GM21825 (cell line): ENCODE measurements around the gene ZNF181.
A peak's percentile ranks its signal among the peaks of the same experiment; 100 is the strongest.

Experiments
- ATAC-seq: cut with Tn5 transposase; IDR thresholded peaks from one replicate; pipeline ENCODE4 v1.9.1; 2021; ENCODE audit warnings: mild to moderate bottlenecking, moderate library complexity; ENCODE audit not compliant: unreplicated experiment

Gene ZNF181

DNA sequence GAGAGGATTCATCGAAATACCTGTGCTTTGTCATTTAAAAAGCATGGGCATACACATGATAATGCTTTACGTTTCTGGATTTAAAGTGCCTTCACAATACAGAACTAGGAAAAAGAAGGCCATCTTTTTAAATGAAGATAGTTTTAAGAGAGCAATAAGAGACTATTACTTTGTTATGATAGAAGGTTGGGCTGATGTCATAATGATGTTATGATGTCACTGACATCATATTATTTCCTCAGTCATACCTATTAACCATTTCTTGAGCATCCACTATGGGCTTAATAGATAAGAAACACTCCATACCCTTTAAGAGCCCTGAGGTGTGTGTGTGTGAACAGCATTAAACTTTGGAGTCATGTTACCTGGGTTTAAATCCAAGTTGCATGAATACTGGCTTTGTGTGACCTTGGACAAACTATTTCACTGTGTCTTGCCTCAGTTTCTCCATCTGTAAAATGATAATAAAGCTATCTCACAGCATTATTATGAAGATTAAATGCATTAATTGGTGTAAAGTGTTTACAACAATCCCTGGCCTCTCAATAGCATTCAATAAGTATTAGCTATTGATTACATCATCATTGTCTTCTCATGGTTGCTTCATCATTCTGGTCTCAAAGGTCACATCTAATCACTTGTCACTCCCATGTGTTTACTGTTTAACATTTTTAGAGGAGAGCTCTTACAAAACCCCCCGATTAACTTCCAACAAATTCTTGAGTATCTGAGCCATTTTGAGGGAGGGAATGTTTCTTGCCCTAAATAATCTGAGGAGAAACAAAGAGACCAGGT is 11.1 kb downstream of the ZNF181 start:
- ATAC-seq: no peak

DNA sequence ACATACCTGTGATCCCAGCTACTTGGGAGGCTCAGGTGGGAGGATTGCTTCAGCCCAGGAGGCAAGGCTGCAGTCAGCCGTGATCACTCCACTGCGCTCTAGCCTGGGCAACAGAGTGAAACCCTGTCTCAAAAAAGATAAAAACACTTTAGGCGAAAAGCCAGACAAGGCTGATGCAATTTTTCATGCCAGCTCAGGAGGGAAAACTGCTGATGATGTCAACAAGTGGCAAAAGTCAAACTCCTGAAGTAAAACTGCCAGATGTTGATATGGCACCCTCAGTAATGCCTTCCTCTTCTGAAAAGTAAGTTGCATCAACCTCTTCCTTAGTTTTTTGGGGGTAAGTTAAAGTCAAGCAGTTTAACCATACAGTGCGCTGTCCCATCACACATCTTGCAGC is 23.4 kb downstream of the ZNF181 start:
- no peak for ATAC-seq

DNA sequence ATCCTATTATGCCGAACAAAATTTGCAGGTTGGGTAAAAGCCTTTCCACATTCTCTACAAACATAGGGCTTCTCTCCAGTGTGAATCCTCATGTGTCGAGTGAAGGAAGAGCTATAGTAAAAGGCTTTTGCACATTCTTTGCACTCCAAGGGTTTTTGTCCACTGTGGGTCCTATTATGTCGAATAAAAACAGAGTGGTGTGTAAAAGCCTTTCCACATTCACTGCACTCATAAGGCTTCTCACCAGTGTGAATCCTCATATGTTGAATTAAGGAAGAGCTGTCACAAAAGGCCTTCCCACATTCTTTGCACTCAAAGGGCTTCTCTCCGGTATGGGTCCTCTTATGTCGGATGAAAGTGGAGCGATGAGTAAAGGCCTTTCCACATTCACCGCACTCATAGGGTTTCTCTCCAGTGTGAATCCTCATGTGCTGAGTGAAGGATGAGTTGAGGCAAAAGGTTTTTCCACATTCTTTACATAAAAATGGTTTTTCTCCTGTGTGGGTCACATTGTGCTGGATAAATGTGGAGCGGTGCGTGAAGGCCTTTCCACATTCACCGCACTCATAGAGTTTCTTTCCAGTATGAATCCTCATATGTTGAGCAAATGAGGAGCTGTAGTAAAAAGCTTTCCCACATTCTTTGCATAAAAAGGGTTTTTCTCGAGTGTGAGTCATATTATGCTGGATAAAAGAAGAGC is 25.3 kb downstream of the ZNF181 start:
- no peak for ATAC-seq

DNA sequence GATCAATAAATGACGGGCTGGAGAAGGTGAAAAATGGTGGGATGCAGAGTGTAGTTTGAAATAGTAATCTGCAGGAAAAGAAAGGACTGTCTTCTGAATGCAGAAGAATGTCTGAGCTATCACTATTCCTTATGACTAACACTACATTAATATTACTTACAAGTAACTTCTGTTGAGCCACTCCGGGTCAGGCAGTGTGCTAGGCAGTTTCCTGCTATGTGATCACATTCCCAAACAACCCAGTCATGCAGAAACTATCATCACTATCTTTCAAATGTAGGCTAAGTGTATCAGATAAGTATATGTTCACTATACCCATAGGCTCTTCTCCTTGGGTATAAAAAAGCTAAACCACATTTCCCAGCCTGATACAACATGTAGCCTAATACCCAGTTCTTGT is 32.3 kb downstream of the ZNF181 start:
- no peak for ATAC-seq

DNA sequence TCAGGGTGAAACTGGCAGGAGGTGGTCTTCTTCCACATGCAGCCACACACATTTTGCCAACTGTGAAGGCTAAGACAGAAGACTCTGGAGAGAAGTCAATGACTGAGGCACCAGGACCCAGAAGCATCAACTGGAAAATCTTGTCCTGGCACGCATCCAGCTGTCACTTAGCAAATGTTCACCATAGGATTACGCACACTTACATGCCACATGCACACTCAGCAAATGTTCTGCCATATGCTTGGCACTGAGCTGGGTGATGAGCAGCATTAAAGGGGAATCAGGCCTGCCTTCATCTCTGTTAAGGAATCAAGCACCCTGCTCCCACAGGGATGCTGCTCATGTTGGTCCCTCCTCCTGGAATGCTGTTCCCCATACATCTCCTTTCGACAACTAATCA is 33.9 kb downstream of the ZNF181 start:
- no peak for ATAC-seq

DNA sequence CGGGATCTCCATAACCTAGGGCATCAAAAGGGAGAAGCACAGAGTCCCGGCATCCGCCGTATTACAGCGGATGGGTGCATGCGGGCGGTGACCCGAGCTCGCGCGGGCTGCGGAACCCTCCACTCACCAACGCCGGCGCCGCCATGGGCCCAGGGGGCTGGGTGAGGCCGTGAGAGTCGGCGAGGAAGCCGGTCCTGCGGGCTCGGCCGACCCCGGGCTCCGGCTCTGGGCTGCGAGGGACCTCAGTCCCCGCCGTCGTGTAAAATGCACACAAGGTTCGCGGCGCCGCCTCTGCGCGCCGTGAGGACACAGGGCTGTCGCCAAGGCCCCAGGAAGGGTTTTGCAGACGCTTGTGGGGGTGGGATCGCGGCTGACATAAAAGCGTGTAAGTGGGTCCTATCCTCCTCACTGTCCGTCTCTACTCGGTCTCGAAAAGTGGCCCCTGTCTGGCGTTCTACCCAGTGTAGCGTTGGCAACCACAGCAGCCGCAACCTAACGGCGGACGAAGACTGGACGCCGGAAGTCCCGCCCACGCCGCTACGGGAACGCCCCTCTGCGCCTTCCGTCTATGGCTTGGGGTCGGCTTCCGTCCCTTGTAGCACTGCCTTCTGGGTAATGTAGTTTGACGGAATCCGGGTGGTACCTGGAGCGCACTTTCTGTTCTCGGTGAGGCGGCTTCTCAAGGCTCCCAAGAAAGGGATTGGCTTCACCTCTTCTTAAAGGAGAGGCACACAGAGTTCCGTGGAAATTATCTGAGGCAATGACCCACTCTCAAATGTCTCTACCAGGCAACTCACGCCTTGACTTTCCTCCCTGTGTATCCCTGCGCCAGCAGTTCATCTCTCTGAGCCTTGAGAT is 38.9 kb downstream of the ZNF181 start, which contains the start of gene ZNF599:
Gene ZNF599, minus strand, starts transcription at position 519 of the 858 bp plus-strand sequence. Its CDS starts 374 bp downstream, at position 145.
- peak; percentile 96 for ATAC-seq

DNA sequence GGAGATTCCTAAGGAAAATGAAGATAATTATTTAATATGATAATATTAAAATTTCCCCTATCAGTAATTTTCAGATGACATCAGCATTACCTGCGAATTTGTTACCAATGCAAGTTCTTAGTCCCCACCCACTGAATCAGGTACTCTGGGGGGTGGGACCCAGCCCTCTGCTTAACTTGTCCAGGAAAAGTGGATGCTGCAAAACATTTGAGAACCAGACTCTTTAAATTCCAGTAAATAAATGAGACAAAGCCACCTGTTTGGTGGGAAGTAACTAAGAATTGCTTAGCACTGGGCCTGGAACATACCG is 39.5 kb downstream of the ZNF181 start:
- no peak for ATAC-seq

DNA sequence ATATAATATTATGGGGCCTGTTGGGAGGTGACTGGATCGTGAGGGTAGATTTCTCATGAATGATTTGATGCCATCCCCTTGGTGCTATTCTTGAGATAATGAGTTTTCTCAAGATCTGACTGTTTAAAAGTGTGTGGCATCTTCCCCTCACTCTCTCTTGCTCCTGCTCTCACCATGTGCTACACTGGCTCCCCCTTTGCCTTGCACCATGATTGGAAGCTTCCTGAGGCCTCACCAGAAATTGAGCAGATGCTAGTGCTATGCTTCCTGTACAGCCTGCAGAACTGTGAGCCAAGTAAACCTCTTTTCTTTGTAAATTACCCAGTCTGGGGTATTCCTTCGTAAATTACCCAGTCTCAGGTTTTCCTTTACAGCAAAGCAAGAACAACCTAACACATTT is 40.8 kb downstream of the ZNF181 start:
- no peak for ATAC-seq

DNA sequence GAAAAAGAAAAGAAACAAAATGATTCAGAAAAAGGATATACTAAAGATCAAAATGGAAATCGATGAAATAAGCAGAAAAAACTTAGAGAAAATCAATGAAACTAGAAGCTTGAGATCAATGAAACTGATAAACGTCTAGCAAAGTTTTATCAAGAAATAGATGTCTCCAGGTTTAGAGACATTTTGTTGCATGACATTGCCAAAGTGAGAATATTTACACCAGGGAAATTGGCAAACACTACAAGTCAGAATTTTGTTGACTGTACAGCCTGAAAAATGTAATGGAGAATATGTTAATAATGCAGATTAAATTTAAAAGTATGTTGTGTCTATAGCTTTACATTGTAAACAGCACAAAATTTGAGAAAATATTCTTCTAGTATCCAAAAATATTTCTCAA is 44.3 kb downstream of the ZNF181 start:
- no peak for ATAC-seq

DNA sequence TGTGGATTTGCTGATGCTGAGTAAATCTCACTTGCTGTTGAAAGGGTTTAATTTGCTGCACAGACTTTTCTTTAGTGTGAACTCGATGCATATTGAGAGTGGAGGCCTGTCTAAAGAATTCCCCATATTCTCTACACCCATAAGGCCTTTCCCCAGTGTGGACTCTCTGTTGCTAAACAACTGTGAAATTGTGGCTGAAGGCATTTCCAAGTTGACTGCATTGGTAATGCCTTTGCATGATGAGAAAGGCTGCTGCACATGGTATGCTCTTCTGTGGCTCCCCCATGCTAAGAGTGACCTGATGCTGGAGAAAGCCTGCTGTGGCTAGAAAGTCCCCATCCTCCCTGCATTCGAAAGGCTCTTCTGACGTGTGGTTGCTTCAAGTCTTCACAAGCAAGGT is 45.6 kb downstream of the ZNF181 start:
- ATAC-seq: no peak

DNA sequence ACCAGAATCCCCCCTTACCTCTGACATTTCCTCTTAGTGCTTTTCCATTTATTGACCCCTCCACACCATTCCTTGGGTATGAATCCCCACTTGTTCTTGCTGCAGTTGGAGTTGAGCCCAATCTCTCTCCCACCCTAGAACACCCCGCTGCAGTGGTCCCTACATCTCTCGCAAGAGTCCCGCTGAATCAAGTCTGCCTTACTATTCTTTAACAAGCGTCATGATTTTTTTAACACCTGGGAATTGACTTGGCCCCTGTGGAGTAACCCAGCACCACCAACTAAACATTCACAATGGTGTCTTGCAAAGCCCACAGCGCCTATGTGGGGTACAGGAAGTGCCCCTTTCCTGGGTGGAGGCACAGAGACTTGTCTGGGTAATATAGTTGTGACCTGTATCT is 52.2 kb downstream of the ZNF181 start:
- no peak for ATAC-seq

DNA sequence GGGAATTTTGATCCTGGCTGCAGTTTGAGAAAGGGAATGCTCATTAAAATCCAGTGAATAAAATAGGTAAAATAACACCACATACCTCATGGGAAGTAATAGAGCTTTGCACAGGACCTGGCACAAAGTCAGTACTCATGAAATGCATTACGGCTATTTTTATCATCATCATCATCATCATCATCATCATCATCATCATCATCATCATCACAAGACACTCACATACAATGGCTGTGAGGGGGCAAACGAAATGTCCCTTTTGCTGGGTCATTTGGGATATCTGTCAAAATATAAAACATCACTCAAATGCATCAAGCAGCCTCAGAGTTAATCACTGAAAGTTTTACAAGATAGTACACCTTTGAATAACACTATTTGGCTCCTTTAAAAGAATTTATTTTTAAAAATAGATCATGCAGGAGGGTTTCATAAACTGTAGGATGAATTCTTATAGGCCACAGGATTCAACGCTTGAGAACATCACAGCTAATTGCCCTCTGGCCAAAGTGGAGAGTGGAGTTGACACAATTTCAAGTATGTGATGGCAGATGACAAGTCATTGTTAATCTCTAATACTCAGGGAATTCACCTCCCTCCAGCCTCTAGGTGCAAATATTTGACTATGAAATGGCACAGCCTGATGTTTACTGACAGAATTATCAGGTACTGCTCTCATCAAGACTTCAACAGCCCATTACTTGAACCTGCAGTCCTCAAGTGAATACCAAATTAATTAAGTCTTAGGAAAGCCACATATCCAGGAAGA is 53.2 kb downstream of the ZNF181 start:
- no peak for ATAC-seq

DNA sequence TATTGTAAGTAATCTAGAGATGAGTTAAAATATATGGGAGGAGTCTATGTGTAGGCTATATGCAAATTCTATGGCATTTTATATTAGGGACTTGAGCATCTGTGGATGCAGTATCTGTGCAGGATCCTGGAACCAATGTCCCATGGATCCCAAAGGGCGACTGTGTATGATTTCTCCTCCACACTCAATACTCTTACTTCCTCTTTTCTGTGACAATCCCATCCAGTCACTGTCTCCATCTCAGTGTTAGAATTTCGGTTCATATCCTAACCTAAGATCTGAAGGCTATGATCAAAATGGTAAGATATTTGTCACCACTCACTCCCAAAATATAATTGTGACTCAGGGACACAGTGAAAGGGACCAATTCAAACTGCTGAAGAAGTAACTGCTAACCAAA is 54.0 kb downstream of the ZNF181 start:
- ATAC-seq: no peak

DNA sequence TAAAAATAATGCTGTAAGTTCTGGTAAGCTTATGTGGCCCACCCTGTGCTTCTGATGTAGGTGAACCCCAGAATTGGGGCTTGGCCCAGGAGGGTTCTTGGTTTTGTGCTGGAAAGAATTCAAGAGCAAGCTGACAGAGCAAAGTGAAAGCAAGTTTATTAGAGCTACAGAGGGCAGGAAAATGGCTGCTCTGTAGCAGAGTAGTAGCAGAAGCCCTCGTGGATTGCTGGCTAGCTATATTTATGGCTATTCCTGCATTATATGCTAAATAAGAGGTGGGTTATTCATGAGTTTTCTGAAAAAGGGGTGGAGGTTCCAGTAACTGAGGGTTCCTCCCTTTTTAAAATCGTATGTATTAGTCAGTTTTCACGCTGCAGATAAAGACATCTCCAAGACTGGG is 59.5 kb downstream of the ZNF181 start:
- ATAC-seq: no peak

DNA sequence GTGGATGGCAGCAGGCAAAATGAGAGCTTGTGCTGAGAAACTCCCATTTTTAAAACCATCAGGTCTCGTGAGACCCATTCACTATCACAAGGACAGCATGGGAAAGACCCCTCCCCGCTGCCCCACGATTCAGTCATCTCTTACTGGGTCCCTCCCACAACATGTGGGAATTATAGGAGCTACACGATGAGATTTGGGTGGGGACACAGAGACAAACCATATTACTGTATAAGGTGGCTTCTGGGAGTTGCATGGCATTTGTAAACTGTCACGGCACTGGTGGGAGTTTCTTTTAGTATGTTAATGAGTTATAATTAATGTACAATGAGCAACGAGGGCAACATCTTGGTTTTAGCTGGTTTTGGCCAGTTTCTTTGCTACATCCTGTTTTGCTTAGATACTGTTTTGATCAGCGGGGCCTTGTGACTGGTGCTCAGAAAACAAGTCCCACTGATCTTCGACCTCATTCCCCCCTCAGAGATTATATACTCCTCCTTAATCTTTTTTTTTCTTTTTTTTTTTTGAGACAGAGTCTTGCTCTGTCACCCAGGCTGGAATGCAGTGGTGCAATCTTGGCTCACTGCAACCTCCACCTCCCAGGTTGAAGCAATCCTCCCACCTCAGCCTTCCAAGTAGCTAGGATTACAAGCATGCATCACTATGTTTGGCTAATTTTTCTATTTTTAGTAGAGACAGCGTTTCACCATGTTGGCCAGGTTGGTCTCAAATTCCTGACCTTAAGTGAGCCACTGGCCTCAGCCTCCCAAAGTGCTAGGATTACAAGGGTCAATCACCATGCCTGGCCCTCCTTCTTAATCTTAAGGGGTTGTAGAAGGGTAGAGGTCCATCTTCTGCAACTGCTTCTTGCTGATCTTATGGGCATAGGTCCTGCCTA is 60.3 kb downstream of the ZNF181 start:
- no peak for ATAC-seq
